Dendritic cell treated with granulocyte-macrophage colony-stimulating factor and Interleukin-4, amounts not matched to agents 40 ng/mL and 50 ng/mL, for 4 days (primary cell): ENCODE results near the gene TBCD.
"Not testable (repeated sequence)": the region's sequence is repeated elsewhere in the genome, so short reads cannot be mapped to it uniquely, and the experiment has no call there.

ENCODE experiments used
- H3K27ac Mint-ChIP-seq: one replicate; pipeline ENCODE4 v1.8.0; 2022; ENCODE audit warnings: mild to moderate bottlenecking, mixed read lengths
- H3K27me3 Mint-ChIP-seq: one replicate; pipeline ENCODE4 v1.8.0; 2022; ENCODE audit warnings: mild to moderate bottlenecking, mixed read lengths
- H3K36me3 Mint-ChIP-seq: one replicate; pipeline ENCODE4 v1.8.0; 2022; ENCODE audit warnings: low read depth, mixed read lengths
- H3K4me1 Mint-ChIP-seq: one replicate; pipeline ENCODE4 v1.8.0; 2022; ENCODE audit warnings: low read depth, mixed read lengths
- H3K4me3 Mint-ChIP-seq: one replicate; pipeline ENCODE4 v1.8.0; 2022; ENCODE audit warnings: mild to moderate bottlenecking, moderate library complexity, mixed read lengths
- H3K9me3 Mint-ChIP-seq: one replicate; pipeline ENCODE4 v1.8.0; 2022; ENCODE audit warnings: mixed read lengths
- intact Hi-C: fragments of 100-400 bp; cut with micrococcal nuclease; formaldehyde crosslinking; loops from one replicate; pipeline ENCODE4 v1.15.0; 2022

Gene TBCD

GRCh38 chr17:82983510-82984248 is 231.8 kb downstream of the TBCD start:
- Mint-ChIP-seq H3K4me1 (peaks cover 66% of the 10 kb centered on the region), H3K9me3 (no peaks in the 10 kb centered on the region), H3K36me3 (peaks cover 15% of the 10 kb centered on the region), H3K4me3 (no peak overlapping the region), H3K27me3 (peaks cover 4% of the 10 kb centered on the region), H3K27ac (peak overlapping the region; percentile 10)
- intact Hi-C loops: no loop called here

GRCh38 chr17:82984249-82984617 is 232.4 kb downstream of the TBCD start:
- intact Hi-C loops, H3K9me3 Mint-ChIP-seq, H3K27me3 Mint-ChIP-seq, H3K4me3 Mint-ChIP-seq: not testable (repeated sequence)
- H3K4me1 Mint-ChIP-seq: peaks cover 64% of the 10 kb centered on the region
- peak overlapping the region; percentile 34 for H3K27ac Mint-ChIP-seq
- peaks cover 15% of the 10 kb centered on the region for H3K36me3 Mint-ChIP-seq

GRCh38 chr17:82984751-82985427 is 233.0 kb downstream of the TBCD start:
- peak overlapping the region; percentile 73 for H3K27ac Mint-ChIP-seq
- peaks cover 15% of the 10 kb centered on the region for H3K36me3 Mint-ChIP-seq
- peaks cover 60% of the 10 kb centered on the region for H3K4me1 Mint-ChIP-seq
- H3K4me3 Mint-ChIP-seq: no peak overlapping the region
- H3K27me3 Mint-ChIP-seq: peaks cover 4% of the 10 kb centered on the region
- no peaks in the 10 kb centered on the region for H3K9me3 Mint-ChIP-seq
- intact Hi-C loops: no loop called here

- Mint-ChIP-seq H3K4me1 (peaks cover 55% of the 10 kb centered on the region), H3K27ac (peak overlapping the region; percentile 73), H3K4me3 (no peak overlapping the region), H3K9me3 (no peaks in the 10 kb centered on the region), H3K36me3 (peaks cover 15% of the 10 kb centered on the region), H3K27me3 (peaks cover 4% of the 10 kb centered on the region)
- intact Hi-C loops: no loop called here
Observed at GRCh38 chr17:82985428-82985805, 233.6 kb downstream of the TBCD start.

DNA sequence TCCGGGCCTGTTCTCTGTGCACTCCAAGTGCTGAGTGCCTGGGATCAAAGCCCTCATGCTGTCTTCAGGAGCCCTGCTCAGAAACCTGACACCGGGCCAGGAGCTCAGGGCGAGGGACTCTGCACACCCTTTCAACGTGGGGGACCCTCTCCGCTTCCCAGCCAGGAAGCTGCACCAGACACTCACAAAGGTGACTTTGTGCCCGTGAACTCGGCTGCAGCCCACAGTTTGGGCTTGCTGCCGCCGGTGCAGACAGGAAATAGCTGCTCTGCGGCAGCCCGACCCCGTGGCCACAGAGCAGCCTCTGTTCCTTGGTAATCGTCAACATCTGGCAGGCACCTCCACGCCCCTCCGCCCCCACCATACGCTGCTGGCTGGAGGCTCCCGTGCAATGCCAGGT is 234.1 kb downstream of the TBCD start:
- peaks cover 51% of the 10 kb centered on the region for H3K4me1 Mint-ChIP-seq
- no peaks in the 10 kb centered on the region for H3K9me3 Mint-ChIP-seq
- H3K27me3 Mint-ChIP-seq: peaks cover 4% of the 10 kb centered on the region
- peaks cover 15% of the 10 kb centered on the region for H3K36me3 Mint-ChIP-seq
- peak overlapping the region; percentile 37 for H3K4me3 Mint-ChIP-seq
- intact Hi-C loops: no loop called here
- H3K27ac Mint-ChIP-seq: peak overlapping the region; percentile 73

GRCh38 chr17:82989051-82989450 is 237.2 kb downstream of the TBCD start:
- peaks cover 19% of the 10 kb centered on the region for H3K9me3 Mint-ChIP-seq
- H3K27me3 Mint-ChIP-seq, intact Hi-C loops, H3K4me3 Mint-ChIP-seq: not testable (repeated sequence)
- H3K4me1 Mint-ChIP-seq: peaks cover 43% of the 10 kb centered on the region
- peak overlapping the region; percentile 27 for H3K27ac Mint-ChIP-seq
- peaks cover 22% of the 10 kb centered on the region for H3K36me3 Mint-ChIP-seq

- Mint-ChIP-seq H3K9me3 (peaks cover 27% of the 10 kb centered on the region), H3K36me3 (peaks cover 29% of the 10 kb centered on the region), H3K4me1 (peaks cover 36% of the 10 kb centered on the region), H3K4me3 (no peak overlapping the region), H3K27me3 (peaks cover 4% of the 10 kb centered on the region), H3K27ac (no peak overlapping the region)
- intact Hi-C loops: no loop called here
Observed at GRCh38 chr17:82989881-82990280, 238.0 kb downstream of the TBCD start.

- Mint-ChIP-seq H3K9me3 (peaks cover 28% of the 10 kb centered on the region), H3K4me3 (no peak overlapping the region), H3K36me3 (peaks cover 29% of the 10 kb centered on the region), H3K4me1 (peaks cover 25% of the 10 kb centered on the region), H3K27ac (no peak overlapping the region), H3K27me3 (no peaks in the 10 kb centered on the region)
- intact Hi-C loops: no loop called here
Observed at GRCh38 chr17:82993005-82993404, 241.1 kb downstream of the TBCD start.
